Right lung (tissue), 5 donors: Measurements from ENCODE around the gene TSGA10. TPM values are rescaled to one million over a fixed set of nuclear protein-coding genes. Genes with fewer than 3 reads are reported as not detected.
"Not testable (repeated sequence)": the region's sequence is repeated elsewhere in the genome, so short reads cannot be mapped to it uniquely, and the experiment has no call there.

Source experiments
- DNase-seq, 2 donors: peaks; one replicate each; pipeline ENCODE4 v3.0.0-alpha.2; 2013
- polyA plus RNA-seq, 5 donors: library from polyadenylated mRNA; unstranded; fragments of 120-200 nt; gene quantifications; one replicate each; pipeline versions ENCODE4 v1.2.1 to v1.2.3, GENCODE V29; 2013; ENCODE audit warnings: inconsistent platforms in 1 of 5, low replicate concordance in 1 of 5; ENCODE audit not compliant: insufficient read length in 5 of 5, insufficient read depth in 1 of 5

Gene TSGA10
- polyA plus RNA-seq, 5 donors = 10.5 to 19.0 (median 16.0) TPM

DNA sequence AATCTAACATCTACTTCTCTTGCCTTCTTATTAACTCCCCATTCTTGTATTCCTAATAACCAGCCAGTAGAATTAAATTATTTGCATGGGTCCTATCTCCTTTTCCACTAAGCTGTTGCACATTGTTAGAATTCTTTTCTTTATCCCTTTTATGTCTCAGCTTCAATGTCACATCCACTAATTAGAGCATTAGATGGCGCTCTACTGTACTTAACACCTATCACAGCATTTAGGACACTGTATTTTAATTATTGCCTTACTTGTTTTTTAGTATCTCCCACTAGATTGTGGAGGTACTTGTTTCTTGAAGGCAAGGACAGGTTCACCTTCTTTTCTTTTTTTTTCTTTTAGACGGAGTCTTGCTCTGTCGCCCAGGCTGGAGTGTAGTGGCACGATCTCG, 3.9 kb upstream of the TSGA10 start:
- DNase-seq = no peak

DNA sequence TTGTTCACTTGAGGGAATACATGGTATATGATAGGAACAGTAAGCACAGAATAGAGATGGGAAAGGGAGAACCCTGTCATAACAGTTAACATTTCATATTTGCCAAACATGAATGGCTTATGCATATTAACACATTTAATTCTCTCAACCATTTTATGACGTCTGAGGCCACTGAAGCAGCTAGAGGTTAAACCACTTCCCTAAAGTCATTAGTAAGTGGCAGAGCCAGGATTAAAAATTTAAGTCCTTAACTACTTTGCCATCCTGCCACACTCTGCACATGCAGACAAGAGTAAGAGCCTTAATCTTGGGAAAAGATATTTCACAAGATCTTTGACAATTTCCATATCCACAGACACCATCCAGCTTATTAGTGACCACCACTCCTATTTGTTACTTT, 2.1 kb upstream of the TSGA10 start:
- no peak for DNase-seq

DNA sequence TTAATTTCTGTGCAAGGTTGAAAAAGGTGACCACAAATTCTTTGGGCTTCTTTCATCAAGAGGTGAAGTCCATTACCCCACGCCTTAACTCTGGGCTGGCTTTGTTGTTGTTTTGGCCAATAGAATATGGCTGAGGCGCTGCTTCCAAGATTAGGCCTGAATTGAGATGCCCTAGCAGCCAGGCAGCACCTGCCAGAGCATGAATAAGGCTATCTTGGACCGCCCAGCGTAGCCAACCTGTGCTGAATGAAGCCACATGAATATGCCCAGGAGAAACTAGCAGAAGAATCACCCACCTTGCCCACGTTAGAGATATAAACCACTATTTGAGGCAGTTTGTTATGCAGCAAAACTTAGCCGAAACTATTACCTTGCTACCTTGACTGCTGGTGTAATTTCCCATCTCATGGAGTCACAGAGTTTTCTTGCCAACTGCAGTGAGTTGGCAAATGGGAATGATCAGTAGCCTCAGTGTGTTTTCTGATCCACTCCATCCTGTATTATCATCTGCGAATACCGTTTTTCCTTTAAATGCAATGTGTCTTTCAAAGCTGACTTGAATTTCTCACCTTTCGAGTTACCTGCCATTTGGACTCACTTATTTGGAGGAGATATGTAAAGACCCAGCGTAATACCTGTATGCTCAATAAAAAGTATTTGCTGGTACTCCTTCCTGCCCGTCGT, 679 bp downstream of the TSGA10 start:
- no peak for DNase-seq

DNA sequence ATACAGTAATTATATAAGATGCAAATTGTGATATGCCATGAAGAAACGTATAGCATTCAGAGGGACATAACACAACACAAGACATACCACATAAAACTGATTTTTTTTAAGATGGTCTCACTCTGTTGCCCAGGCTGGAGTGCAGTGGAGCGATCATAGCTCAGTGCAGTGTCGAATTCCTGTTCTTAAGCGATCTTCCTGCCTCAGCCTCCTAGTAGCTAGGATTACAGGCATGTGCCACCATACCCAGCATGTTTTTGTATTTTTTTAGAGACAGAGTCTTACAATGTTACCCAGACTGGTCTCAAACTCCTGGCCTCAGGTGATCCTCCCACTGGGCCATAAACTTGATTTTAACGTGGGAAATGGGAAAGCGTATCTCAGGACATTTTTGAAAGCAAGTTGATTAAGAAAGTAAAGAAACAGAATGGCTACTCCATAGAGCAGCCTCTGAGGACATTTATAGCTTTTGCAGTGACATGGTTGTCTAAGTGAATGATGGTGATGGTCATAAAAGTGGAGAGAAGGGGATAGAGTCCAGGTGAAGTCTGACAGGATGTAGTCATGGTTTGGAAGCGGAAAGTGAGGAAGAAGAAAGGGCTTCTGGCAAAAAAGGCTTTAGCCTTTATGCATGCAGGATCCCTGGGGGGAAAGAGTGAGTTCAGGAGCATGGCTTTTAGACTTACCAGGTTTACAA, 2.4 kb downstream of the TSGA10 start:
- DNase-seq = no peak

DNA sequence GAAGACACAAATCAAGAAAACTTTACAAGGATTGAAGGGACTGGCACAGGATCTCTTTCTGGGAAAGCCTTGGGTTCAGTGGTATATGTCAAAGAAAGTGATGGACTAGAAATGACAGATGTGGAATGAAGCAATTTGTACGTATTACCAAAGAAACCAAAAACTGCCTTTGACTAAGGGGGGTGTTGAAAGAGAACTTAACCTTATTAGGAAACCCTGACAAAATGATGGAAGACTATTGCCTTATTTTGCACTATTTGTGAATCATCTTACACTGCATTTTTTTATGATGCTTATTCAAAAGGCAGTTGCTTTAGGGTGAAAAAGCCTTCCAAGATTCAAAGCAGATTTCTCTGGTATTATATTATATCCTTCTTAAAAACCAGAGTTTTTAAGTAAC, 4.0 kb downstream of the TSGA10 start:
- DNase-seq = no peak

DNA sequence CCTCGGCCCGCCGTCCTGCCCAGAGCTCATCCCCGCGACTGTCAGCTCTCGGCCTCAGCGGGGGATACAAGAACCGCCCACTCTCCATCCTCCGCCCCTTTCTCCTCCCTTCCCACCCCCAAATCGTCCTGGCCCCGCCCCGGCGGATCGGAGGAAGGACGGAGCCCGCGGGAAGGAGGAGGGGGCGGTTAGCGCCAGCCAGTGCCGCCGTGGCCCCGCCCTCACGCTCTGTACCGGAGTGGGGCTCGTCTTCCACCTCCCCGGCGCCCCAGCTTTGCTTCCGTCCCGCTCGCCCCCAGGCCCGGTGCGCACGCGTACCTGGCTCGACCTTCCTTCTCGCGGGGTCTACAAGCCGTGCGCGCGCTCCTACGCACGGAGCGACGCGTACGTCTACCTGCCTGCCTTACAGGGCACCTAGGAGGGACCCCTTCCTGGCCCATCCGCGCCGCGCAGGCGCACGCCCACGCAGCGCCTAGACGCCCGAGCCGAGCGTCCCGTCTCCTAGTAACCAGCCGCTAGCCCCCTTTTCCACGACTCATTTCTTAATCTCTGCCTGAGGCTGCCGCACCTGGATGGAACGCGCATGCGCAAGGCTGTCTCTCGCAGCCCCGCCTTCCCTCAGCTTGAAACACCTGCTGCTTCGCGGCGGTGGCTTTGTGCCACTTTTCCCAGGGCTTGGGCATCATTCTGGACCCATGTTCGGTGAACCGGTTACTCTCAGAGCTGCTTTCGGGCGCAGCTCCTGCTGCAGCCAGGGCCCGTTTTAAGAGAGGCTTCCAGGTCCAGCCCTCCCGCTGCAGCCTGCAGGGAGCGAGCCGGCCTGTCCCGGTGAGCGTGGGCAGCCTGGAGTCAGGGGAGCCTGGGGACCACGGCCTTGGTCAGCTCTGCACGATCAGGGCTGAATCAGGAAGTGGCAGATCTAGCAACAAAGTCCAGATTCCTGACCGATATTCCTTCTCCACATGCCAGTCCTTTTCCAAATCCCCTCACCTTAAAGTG, 13.3 kb downstream of the TSGA10 start, which contains the start of gene C2orf15:
Gene C2orf15 (plus strand): TSS at position 598 of the 999 bp plus-strand sequence. CDS start 8,852 bp downstream, outside the sequence.
- peak; percentile 88 to 90 for DNase-seq

DNA sequence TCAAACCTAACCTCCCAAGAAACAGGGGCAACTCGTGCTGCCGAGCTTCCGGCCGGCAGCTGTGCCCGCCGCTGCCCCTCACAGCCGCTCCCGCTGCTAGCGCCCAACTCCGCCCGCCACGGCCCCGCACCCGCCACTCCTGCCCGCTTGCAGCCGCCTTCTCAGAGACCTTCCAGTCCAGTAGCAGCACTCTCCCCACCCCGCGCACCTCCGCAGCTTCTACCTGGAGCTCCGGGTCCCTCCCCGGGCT, 14.0 kb downstream of the TSGA10 start:
- no peak for DNase-seq

DNA sequence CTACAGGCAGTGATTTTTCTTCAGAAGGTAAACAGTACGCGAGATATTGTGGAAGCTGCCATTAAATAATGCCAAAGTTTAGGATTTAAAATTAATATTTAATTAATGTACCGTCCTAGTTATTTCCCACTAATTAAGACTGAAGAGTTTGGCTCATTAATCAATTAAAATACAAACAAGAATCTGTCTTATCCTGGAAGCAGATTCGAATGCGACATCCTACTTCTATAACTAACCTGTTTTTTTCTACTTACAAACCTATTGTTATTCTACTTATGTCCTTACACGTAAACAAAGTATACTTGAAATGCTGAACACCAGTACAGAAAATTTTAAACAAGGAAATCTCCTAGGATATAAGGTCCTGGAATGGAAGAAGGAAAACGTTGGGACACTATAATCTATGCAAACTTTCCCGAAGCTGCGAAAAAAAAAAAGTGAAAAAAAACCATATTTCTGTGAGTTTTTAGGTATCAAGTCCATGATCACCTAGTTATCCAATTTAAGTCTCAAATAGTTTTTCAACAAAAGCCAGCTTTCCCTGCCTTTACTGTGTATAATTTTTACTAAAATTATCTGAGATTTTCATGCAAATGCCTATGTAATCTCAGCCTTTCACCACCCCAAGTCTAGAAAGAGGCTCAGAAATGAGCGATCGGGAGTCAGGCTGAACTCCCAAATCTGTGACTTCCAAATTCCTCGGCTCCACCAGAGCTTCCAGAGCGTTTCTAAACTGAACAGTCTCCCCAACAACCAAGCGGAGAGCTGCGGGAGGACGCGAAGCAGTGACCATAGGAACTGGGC, 14.5 kb downstream of the TSGA10 start:
- no peak for DNase-seq

DNA sequence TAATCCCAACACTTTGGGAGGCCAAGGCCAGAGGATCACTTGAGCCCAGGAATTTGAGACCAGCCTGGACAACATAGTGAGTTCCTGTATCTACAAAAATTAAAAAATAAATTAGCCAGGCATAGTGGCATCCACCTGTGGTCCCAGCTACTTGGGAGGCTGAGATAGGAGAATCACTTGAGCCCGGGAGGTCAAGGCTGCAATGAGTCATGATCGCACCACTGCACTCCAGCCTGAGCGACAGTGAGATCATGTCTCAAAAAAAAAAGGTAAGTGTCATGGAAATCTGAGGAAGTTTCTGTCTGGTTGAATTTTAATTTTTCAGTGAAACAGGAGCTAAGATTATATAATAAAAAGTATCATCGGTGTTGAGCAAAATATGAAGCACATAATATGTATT, 15.7 kb downstream of the TSGA10 start:
- DNase-seq = no peak

DNA sequence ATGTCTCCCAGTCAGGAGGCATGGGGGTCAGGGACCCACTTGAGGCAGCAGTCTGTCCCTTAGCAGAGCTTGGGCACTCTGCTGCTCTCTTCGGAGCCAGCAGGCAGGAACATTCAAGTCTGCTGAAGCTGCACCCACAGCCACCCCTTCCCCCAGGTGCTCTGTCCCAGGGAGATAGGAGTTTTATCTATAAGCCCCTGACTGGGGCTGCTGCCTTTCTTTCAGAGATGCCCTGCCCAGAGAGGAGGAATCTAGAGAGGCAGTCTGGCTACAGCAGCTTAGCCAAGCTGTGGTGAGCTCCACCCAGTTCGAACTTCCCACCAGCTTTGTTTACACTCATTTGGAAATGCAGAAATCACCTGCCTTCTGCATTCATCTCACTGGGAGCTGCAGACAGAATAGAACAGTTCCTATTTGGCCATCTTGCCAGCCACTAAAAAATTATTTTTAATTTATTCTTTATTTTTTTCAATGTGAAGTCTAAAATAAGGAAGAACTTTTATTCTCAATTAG, 19.6 kb downstream of the TSGA10 start:
- DNase-seq = not testable (repeated sequence)

DNA sequence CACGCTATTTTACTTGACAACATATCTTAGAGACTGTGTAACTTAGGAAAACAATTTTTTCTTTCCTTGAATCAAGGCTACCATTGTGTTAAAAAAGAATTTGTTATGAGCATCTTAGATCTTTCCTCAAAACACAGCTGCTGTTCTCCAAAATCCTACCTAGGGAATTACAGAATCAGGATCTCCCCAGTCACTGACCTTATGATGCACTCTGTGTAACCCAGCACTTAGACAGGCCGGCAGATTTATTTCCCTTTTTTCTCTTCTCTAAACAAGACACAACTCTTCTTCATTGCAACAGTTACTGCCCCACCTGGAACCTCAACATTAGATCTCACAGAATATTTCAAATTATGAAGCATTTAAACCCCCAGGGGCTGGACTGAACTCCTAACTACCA, 26.8 kb downstream of the TSGA10 start:
- DNase-seq = no peak

DNA sequence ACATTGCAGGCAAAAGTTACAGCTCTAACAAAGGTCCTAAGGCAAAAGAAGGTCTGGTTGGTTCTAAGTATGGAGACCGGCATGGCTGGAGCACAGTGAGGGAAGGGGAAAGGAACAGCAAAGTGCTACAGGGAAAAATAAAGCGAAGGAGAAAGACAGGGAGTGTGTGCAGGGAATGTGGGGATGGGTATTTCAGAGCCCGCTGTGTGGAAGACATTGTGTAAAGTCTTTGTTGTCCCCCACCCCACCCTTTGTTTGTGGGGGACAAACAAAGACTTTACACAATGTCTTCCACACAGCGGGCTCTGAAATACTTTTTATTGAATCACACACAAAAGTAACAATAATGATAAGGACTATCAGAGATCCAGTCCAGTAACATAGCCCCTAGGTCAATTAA, 42.1 kb downstream of the TSGA10 start:
- no peak for DNase-seq

DNA sequence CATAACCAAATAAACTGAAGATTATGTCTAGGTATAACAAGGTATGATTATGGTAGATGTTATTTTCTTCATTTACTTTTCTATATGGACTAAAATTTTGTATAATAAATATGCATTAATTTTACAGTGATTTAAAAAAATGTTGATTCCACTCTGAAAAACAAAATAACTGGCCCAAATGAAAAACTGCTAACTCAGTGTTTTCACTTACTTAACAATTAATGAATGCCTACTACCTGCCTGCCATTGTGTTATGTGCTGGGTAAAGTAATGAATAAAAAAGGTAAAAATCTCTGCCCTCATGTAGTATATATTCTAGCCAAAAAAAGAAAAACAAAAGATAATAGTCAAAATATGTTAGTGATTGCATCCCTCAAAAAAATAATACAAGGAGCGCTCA, 42.8 kb downstream of the TSGA10 start:
- no peak for DNase-seq

DNA sequence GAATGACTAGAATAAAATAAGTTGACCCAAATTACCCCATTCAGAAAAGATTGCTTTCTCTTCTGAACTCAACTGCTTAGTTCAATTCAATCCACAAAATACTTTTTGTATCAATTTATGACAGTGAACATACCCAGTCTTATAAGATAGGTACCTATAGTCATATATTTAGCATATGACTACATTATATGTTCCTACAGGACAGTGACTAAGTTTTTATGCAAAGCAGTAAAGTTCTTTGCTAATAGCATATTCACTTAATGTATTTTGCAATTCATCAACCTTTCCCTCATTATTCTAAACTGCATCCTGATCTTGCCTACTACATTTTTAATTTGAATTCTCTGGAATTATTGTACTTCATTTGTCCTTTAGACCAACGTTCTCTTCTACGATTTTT, 43.5 kb downstream of the TSGA10 start:
- no peak for DNase-seq

DNA sequence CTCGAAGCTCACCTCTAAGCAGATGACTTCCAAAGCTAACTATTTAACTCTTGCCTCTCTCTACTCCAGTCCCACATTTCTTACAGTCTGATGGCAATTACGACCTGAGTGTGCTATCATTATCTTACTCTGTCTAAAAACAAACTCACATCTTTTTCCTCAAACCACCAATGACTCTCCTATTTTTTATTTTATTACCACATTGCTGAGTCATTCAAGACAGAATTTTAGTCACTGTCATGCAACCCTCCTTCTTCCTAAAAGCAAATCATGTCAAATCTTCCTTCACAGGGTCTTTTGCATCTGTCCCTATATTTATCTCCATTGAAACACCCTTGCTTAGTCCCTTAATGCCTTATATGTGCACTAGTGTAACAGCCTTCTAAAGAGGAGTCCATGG, 47.8 kb downstream of the TSGA10 start:
- no peak for DNase-seq

DNA sequence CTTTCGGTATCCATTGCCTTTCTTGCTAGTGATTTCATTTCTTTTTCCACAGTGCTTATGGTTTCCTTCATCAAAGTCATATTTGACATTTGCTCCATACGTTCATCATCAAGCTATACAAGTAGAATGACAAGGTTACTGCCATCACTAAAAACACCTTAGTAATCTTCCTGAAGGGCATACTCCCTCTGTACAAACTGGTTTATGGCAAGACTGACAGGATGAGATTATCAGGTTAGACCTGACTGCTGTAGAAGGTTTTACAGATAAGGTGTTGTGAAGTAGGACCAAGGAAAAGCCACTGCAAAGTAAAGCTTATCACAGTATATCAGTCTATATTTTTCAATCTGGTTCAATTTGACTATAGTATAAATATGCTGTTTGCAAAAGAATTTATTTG, 50.7 kb downstream of the TSGA10 start:
- no peak for DNase-seq

DNA sequence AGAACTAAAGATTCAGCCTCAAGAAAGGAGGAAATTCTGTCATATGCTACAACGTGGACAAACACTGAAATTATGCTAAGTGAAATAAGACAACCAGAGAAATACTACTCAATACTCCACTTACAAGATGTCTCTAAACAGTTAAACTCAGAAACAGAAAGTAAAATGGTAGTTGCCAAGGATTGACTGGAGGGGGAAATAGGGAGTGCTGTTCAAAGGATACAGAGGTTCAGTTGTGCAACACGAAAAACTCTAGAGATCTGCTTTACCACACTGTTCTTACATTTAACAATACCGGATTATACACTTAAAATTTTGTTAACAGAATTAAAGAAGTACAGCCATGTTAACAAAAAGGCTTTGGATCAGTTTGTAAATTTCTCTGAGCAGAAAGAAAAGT, 53.0 kb downstream of the TSGA10 start:
- peak; percentile 13 to 23 for DNase-seq

DNA sequence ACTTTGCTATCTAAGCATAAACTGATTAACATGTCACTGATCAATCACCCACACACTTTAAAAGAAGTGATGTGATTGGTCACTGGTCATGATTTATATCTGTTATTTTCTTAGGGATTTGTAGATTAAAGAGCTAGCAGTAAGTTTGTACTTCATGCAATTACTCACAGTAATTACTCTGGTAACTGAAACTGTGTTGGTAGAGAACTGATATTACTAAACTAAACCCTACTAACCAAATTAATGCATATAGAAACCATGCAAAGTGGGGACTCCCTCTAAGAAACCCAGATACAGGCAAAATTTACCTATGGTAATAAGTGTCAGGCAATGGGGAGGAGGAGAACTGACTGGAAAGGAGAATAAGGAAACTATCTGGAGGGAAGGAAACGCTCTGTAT, 58.0 kb downstream of the TSGA10 start:
- DNase-seq = no peak

DNA sequence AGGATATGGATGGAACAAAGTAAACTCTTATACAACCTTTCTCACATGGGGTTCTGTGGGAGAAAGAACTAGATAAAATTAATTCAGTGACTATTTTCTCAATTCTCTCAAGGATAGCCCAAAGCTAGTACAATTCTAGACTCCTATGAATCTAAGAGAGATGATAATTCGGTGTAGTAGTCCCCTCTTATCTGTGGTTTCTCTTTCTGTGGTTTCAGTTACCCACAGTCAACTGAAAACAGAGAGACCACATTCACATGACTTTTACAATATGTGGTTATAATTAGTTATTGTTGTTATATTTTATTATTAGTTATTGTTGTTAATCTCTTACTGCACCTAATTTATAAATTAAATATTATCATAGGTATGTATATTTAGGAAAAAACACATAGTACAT, 66.7 kb downstream of the TSGA10 start:
- no peak for DNase-seq

DNA sequence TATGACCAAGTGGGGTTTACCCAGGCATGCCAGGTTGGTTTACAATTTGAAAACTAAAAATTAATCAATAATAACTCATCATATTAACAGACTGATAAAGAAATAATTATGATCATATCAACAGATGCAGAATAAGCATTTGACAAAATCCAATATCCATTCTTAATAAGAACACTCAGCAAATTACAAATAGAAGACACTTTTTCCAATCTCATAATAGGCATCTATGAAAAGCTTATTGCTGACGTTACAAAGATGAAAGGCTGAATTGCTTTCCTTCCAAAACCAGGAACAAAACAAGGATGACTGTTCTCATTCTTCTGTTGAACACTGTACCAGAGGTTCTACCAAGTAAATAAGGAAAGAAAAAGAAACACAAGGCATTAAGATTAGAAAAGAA, 68.4 kb downstream of the TSGA10 start:
- no peak for DNase-seq

DNA sequence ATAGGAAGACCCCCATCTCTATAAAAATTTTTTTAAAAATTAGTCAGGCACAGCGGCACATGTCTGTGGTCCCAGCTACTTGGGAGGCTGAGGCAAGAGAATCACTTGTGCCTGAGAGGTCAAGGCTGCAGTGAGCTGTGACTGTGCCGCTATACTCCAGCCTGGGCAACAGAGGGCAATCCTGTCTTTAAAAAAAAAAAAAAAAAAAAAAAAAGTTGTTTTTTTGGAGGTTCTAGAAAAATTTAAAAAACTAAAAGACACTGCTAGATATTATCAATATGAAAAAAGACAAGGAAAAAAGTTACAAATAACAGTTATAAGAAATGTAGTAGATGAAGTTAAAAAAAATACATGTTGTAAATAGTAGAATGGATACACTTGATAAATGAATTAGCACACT, 69.3 kb downstream of the TSGA10 start:
- DNase-seq = no peak

DNA sequence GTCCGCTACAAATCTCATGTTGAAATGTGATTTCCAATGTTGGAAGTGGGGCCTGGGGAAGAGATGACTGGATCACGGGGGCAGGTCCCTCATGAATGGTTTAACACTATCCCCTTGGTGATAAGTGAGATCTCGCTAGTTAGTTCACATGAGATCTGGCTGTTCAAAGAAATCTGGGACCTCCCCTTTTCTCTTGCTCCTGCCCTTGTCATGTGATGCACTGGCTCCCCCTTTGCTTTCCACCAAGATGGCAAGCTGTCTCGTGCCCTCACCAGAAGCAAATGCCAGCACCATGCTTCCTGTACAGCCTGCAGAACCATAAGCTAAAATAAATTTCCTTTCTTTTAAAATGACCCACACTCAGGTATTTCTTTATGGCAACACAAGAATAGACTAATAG, 70.5 kb downstream of the TSGA10 start:
- no peak for DNase-seq
